Effector memory CD8-positive, alpha-beta T cell (primary cell): Measurements from ENCODE around the gene PMM2.

Experiments
- ATAC-seq: fragments of 150-1000 bp; cut with Tn5 transposase; replicated peaks from 2 replicates; pipeline ENCODE4 v1.10.0; 2021; ENCODE audit warnings: mild to moderate bottlenecking, moderate library complexity
- DNase-seq, 3 experiments: peaks; one replicate each; pipeline ENCODE4 v3.0.0; 2021
- H3K27ac Mint-ChIP-seq, 2 donors: one replicate each; pipeline ENCODE4 v1.8.0; 2022; ENCODE audit warnings: mild to moderate bottlenecking in 2 of 2, mixed read lengths in 2 of 2, moderate library complexity in 2 of 2
- H3K27me3 Mint-ChIP-seq, 2 donors: one replicate each; pipeline ENCODE4 v1.8.0; 2022; ENCODE audit warnings: mixed read lengths in 2 of 2
- H3K36me3 Mint-ChIP-seq: one replicate; pipeline ENCODE4 v1.8.0; 2022; ENCODE audit warnings: mild to moderate bottlenecking, moderate library complexity, mixed read lengths; ENCODE audit not compliant: insufficient read depth
- H3K4me1 Mint-ChIP-seq, 2 donors: one replicate each; pipeline ENCODE4 v1.8.0; 2022; ENCODE audit warnings: low read depth in 2 of 2, mixed read lengths in 2 of 2
- H3K4me3 Mint-ChIP-seq, 2 donors: one replicate each; pipeline ENCODE4 v1.8.0; 2022; ENCODE audit warnings: mild to moderate bottlenecking in 2 of 2, mixed read lengths in 2 of 2, moderate library complexity in 2 of 2
- H3K9me3 Mint-ChIP-seq, 2 donors: one replicate each; pipeline ENCODE4 v1.8.0; 2022; ENCODE audit warnings: mixed read lengths in 2 of 2

PMM2 gene

DNA sequence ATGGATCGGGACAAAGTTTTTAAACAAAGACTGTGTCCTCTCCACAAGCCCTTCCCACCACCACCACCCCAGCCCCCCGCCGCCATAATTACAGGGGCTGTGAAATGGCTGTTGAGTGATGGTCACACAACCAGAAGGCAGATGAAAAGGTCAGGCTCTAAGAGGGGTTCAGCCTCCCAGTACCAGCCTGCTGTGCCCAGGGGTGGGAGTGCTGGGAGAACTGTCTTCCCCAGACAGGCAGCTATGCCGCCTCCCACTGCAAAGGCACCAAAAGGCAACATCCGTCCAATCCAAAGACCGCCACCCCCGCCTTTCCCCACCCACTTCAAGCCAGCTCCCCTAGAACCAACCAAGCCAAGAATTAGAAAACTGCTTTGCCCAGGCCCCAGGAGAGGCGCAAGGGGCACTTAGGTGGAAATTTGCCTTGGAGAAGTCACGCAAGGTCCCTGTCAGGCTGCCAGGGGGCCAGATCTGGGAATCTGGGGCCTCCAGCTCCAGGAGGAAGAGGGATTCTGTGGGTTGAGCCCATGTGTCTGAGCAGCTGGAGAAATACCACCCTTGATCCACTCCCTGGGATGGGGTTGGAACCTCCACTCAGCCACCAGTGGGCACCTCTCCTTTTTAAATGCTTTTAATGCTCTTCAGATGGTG lies 56.8 kb downstream of the PMM2 start:
- DNase-seq = no peak
- no peaks in the 10 kb centered on the region for H3K9me3 Mint-ChIP-seq
- no peak overlapping the region for H3K4me3 Mint-ChIP-seq
- H3K27ac Mint-ChIP-seq = peak overlapping the region in 1 of 2 donors; percentile 62
- peaks cover 15 to 23% of the 10 kb centered on the region in 2 donors for H3K4me1 Mint-ChIP-seq
- ATAC-seq = no peak
- peaks cover 44% of the 10 kb centered on the region for H3K36me3 Mint-ChIP-seq
- no peaks in the 10 kb centered on the region for H3K27me3 Mint-ChIP-seq

DNA sequence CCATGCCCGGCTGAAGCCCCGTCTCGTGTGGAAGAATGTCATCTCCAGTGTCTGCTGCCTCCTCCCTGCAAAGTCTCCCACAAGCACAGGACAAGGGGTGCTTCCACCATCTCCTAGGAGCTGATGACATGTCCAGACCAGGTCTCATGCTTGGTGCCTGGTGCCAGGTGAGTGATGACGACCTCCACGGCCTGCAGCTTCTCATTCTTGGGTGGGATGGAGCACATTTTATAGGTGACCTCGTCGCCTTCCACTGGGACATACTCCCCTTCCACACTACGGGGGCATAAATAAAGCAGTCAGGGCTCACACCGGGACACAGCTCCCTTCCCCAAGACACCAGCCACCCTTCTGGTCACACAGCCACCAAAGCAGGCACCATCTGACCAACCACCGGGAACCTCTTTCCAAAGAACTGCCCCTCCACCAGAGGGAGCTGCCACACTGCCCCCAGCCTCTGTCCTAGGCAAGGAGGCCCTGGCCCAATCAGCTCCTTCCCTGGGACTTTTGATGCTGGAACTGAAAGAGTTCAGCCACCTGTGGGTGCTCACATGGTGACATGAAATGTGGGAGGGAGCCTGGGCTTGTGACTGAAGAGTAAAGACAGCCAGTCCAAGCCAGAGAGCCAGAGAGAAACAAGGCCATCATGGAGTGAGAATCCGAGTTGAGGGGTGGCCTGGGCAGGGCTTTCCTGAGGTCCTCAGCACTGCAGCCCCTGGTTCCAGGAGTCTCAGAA lies 57.6 kb downstream of the PMM2 start:
- peaks cover 44% of the 10 kb centered on the region for H3K36me3 Mint-ChIP-seq
- peak overlapping the region in 1 of 2 donors; percentile 62 for H3K27ac Mint-ChIP-seq
- no peaks in the 10 kb centered on the region for H3K9me3 Mint-ChIP-seq
- DNase-seq (no peak), ATAC-seq (no peak)
- no peak overlapping the region for H3K4me3 Mint-ChIP-seq
- peaks cover 11 to 15% of the 10 kb centered on the region in 2 donors for H3K4me1 Mint-ChIP-seq
- no peaks in the 10 kb centered on the region for H3K27me3 Mint-ChIP-seq

DNA sequence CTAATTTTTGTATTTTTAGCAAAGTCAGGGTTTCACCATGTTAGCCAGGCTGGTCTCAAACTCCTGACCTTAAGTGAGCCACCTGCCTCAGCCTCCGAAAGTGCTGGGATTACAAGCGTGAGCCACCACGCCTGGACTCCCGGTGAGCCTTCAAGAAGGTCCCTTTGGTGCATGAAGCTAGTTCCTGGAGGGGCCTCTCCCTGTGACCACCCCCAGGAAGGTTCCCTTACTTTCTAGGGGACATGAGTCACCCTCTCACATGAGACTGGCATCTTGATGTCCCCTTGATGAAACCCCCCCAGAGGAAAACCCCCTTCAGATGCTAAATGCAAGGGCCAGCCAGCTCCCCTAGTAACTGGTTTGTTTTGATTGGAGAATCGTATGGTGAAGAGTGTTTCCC lies 58.3 kb downstream of the PMM2 start:
- H3K9me3 Mint-ChIP-seq = no peaks in the 10 kb centered on the region
- ATAC-seq (no peak), DNase-seq (no peak)
- H3K27ac Mint-ChIP-seq = peak overlapping the region in 1 of 2 donors; percentile 84
- H3K27me3 Mint-ChIP-seq = no peaks in the 10 kb centered on the region
- H3K4me3 Mint-ChIP-seq = no peak overlapping the region
- peaks cover 6 to 8% of the 10 kb centered on the region in 2 donors for H3K4me1 Mint-ChIP-seq
- H3K36me3 Mint-ChIP-seq = peaks cover 44% of the 10 kb centered on the region

DNA sequence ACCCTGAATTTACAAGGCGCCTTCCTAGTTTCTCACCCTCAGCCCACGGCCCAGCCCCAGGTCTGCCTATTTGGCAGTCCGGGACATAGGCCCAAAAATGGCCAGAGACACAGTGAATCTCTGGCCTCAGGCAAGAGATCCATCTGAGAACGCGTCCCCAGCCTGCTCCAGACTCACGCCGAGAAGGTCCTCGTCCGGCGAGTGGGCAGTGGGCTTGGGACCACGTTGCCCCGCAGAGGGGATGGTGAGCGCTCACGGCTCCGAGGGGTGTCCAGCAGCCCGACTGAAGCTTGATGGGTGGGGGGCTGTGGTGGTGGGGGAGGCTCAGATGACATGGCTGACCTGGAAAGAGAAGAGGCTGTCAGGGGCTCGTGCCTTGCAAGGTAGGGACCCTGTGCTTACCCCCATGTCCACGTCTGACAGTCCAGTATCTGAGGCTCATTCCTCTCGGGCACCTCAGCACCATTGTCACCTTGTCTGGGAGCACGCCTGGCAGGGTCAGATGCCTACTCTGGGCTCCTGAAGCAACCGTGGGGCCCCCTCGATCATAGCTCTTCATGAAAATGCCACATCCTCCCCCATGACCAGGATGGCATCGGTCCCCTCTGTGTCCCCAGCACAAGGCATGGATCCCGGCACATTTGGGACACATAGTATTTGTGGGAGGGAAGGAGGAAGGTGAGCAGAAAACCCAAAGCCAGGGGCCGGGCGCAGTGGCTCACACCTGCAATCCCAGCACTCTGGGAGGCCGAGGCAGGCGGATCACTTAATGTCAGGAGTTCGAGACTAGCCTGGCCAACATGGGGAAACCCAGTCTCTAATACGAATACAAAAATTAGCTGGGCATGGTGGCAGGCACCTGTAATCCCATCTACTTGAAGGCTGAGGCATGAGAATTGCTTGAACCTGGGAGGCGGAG lies 61.6 kb downstream of the PMM2 start:
- Mint-ChIP-seq H3K9me3 (no peaks in the 10 kb centered on the region), H3K27me3 (no peaks in the 10 kb centered on the region), H3K4me3 (no peak overlapping the region), H3K27ac (peak overlapping the region; percentile 72 to 84), H3K4me1 (peaks cover 10 to 20% of the 10 kb centered on the region in 2 donors), H3K36me3 (peaks cover 37% of the 10 kb centered on the region)
- DNase-seq = no peak
- ATAC-seq = no peak

DNA sequence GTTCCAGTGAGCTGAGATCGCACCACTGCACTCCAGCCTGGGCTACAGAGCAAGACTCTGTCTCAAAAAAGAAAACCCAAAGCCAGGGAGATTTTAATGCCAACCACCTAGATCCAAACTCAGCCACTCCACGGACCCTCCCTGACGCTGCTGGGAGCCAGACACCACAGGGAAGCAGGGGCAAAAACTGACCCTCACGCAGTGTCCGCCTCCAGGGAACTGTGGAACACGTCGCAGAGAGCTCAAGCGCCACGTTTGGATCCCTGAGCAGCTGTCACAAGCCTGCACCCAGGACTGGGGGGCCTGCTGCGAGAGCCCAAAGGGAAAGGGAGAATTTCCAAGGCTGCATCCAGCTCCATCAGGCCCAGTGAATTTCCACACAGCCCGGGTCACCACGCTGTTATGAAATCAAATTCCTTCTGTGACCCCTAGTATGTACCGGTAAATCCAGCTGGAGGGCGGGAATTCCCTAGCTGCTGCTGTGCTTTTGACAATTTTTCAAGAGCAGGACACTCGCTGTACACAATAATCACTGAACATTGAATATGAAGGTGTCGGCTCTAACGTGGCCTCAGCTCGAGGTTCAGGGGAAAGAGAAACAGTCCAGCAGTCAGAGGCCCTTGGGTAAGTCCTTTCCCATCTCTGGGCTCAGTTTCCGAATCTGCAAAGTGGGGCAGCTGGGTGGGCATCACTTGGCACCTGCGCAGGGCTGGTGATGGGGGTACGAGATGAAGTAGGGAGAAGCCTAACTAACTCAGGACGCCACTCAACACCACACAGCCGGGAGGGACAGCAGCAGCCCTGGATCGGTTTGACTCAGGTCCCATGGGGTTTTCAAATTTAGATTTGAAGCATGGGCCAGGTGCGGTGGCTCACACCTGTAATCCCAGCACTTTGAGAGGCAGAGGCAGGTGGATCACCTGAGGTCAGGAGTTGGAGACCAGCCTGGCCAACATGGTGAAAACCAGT lies 62.6 kb downstream of the PMM2 start:
- H3K9me3 Mint-ChIP-seq = no peaks in the 10 kb centered on the region
- no peak for ATAC-seq
- H3K27me3 Mint-ChIP-seq = no peaks in the 10 kb centered on the region
- H3K36me3 Mint-ChIP-seq = peaks cover 31% of the 10 kb centered on the region
- peaks cover 17 to 26% of the 10 kb centered on the region in 2 donors for H3K4me1 Mint-ChIP-seq
- H3K4me3 Mint-ChIP-seq = no peak overlapping the region
- DNase-seq = no peak
- H3K27ac Mint-ChIP-seq = peak overlapping the region; percentile 46 to 74

DNA sequence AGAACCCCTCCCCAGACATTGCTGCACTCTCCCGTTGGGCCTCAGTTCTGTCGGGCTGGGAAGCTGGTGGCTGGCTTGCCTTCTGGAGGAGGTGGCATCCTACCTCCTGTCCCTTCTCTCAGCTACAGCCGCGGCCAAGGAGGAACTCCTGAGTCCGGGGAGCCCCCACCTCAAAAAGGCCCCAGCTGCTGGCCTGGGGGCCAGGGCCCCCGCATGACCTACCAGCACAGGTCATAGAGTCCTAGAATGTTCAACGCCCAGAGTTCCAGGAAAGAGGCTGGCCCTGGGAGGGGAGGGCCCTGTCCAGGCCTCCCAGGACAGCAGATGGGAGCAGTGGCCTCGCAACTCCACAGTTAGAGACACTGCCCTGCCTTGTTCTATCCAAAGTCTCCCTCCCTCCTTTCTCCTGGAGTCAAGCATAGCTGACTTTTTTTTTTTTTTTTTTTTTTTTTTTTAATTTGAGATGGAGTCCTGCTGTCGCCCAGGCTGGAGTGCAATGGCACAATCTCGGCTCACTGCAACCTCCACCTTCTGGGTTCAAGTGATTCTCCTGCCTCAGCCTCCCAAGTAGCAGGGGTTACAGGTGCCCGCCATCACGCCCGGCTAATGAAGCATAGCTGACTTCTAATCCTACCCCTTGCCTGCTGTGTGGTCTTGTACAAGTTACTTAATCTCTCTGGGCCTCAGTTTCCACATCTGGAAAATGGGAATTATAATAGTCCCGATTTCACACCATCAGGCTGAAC lies 64.1 kb downstream of the PMM2 start:
- ATAC-seq = no peak
- no peaks in the 10 kb centered on the region for H3K9me3 Mint-ChIP-seq
- H3K27me3 Mint-ChIP-seq = no peaks in the 10 kb centered on the region
- peaks cover 17% of the 10 kb centered on the region for H3K36me3 Mint-ChIP-seq
- peak overlapping the region; percentile 32 to 62 for H3K27ac Mint-ChIP-seq
- H3K4me3 Mint-ChIP-seq = no peak overlapping the region
- peaks cover 24 to 36% of the 10 kb centered on the region in 2 donors for H3K4me1 Mint-ChIP-seq
- no peak for DNase-seq

DNA sequence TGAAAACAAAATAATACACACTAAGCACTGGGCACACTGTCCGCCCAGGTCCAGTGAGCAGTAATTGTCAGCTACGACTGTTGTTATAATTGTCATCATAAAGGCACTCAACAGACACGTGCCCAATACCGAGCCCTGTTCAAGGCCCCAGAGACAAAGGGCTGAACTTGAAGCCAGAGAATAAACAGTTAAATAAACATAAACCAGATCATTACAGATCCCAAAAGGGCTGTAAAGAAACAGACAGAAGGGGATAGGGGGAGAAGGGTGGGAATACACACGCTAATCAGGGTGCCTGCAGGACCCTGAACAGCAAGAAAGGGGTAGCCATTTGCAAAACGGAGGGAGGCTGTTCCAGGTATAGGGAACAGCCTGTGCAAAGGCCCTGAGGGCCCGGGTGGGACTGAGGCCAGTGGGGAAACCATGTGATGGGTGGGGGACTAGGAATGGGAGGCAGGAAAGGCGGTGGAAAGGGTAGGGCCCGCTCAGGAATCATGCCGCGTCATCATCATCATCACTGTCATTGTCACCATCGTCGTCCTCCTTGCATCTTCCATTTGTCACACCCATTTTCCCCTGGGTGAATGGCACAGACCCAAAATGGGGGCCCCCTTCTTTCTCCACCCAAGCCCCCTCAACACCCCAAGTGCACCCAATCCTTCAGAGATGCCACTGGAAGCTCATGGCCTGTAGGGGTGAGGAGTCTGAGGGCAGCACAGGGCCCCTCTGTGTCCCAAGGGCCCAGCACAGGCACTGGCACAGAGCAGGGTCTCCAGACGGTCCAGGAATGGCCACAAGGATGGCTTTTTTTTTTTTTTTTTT lies 64.9 kb downstream of the PMM2 start:
- no peak for ATAC-seq
- H3K27me3 Mint-ChIP-seq = no peaks in the 10 kb centered on the region
- peak overlapping the region; percentile 32 to 54 for H3K27ac Mint-ChIP-seq
- peaks cover 29 to 41% of the 10 kb centered on the region in 2 donors for H3K4me1 Mint-ChIP-seq
- no peak overlapping the region for H3K4me3 Mint-ChIP-seq
- peaks cover 11% of the 10 kb centered on the region for H3K36me3 Mint-ChIP-seq
- H3K9me3 Mint-ChIP-seq = no peaks in the 10 kb centered on the region
- no peak for DNase-seq

DNA sequence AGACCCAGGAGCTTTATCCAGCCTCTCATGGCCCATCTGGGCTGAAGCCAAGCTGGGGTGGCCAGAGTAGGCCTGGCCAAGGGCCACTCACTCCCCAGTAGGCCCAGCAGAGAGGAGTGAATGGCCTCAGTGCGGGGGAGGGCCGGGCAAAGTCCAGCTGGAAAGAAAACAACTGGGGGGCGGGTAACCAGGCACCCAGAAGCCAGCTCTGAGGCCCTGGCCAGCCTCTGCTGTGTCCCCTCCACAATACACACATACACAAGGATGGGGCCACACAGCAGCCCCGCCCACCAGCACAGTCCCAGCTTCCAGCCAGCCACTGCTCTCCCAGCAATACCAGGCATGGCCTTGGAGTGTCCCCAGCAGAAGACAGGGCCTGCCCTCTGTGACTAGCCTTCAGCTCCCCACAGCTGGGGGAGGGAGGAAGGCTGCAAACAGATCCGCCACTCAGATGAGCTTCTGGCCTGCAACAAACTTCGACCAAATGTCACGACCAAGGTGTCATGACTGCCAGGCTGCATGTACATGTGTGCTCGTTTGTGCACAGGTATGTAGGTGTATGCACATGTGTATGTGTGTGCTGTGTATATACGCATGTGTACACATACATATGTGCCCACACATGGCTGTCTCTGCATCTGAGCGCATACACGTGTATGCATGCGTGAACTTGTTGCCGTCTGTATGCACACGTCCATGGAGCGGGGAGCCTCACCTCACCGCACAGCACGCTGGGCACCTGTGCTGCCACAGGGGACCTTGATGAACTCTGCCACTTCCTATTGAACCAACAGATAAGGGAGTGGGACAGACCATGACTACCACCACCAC lies 66.2 kb downstream of the PMM2 start:
- peaks cover 9% of the 10 kb centered on the region for H3K36me3 Mint-ChIP-seq
- H3K4me3 Mint-ChIP-seq = no peak overlapping the region
- no peaks in the 10 kb centered on the region for H3K27me3 Mint-ChIP-seq
- peaks cover 33 to 43% of the 10 kb centered on the region in 2 donors for H3K4me1 Mint-ChIP-seq
- no peak for DNase-seq
- no peak for ATAC-seq
- no peaks in the 10 kb centered on the region for H3K9me3 Mint-ChIP-seq
- peak overlapping the region; percentile 59 to 71 for H3K27ac Mint-ChIP-seq

DNA sequence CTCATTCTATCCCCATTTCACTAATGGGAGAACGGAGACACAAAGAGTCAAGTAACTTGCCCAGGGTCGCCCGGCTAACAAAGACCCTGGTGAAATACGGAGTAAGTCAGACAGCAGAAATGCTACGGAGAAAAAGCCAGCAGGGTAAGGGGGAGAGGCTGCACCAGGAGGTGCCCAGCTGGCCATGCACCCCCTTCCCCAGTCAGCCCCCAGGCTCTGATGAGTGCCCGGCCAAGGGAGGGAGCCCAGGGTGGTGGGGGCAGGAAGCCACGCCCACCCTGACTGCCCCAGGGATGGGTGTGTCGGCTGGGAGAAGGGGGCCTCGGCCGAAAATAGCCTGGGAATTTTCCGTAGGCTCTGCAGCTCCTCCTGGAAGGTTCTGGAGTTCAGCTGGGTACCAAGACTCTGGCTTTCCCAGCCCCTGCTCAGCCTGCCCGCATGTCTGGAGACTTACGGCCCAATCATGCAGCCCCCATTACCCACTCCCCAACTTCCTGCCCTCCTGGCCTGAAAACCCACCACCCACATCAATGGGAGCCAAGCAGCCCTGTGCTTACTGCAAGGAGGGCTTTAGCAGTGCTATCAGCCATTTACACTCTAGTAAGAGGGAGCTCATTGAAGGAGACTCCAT lies 67.0 kb downstream of the PMM2 start:
- H3K4me1 Mint-ChIP-seq = peaks cover 38 to 48% of the 10 kb centered on the region in 2 donors
- no peaks in the 10 kb centered on the region for H3K27me3 Mint-ChIP-seq
- ATAC-seq (no peak), DNase-seq (no peak)
- H3K4me3 Mint-ChIP-seq = no peak overlapping the region
- H3K36me3 Mint-ChIP-seq = peaks cover 9% of the 10 kb centered on the region
- peak overlapping the region; percentile 59 to 71 for H3K27ac Mint-ChIP-seq
- H3K9me3 Mint-ChIP-seq = no peaks in the 10 kb centered on the region

DNA sequence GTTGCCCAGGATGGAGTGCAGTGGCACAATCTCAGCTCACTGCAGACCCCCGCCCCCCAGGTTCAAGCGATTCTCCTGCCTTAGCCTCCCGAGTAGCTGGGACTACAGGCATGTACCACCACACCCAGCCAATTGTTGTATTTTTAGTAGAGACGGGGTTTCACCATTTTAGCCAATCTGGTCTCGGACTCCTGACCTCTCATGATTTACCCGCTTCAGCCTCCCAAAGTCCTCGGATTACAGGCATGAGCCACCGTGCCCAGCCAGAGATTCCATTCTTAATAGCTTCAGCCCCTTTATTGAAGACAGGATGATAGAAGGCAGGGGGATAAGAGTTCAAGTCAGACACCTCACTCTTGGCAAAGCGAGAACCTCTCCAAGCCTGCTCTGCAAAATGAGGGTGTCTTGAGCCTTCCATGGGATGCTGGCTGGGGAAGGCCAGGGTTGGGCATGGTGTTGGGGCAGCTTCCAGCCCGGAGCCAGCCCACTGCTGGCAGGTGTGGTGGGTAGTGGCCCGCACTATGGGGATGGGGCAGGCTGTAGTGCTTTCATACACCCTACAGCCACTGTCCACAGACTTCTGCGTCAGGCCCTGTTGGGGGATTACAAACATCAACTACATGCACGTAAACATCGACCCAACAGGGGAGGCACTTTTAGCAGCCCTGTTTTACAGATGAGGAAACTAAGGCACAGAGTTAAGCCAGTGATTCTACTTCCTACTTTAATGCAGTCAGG lies 67.7 kb downstream of the PMM2 start:
- Mint-ChIP-seq H3K27ac (peak overlapping the region; percentile 38 to 55), H3K27me3 (no peaks in the 10 kb centered on the region), H3K4me3 (peak overlapping the region; percentile 76 to 90), H3K4me1 (peaks cover 38 to 47% of the 10 kb centered on the region in 2 donors), H3K36me3 (peaks cover 9% of the 10 kb centered on the region), H3K9me3 (no peaks in the 10 kb centered on the region)
- ATAC-seq (no peak), DNase-seq (no peak)
